GM19238 (cell line): ENCODE data around the gene SHCBP1L.

Source experiments
- DNase-seq: peaks from one replicate; pipeline ENCODE4 v3.0.0; 2011; ENCODE audit warnings: low spot score; ENCODE audit not compliant: insufficient read length

SHCBP1L gene

GRCh38 chr1:182952677-182953444 is at the start of gene SHCBP1L:
SHCBP1L (minus strand) TSS chr1:182953166; CDS start chr1:182953133, 33 bp downstream.
- no peak for DNase-seq

GRCh38 chr1:183002267-183002666 is 49.3 kb upstream of the SHCBP1L start:
- DNase-seq: no peak

- DNase-seq: no peak
Observed at GRCh38 chr1:183000167-183000962, 47.4 kb upstream of the SHCBP1L start.

- DNase-seq: no peak
Observed at GRCh38 chr1:182998482-182998881, 45.5 kb upstream of the SHCBP1L start.

GRCh38 chr1:182996816-182997215 is 43.9 kb upstream of the SHCBP1L start:
- no peak for DNase-seq

GRCh38 chr1:182995894-182996293 is 42.9 kb upstream of the SHCBP1L start:
- no peak for DNase-seq

GRCh38 chr1:182993746-182994145 is 40.8 kb upstream of the SHCBP1L start:
- DNase-seq: no peak

GRCh38 chr1:182990413-182991144 is 37.6 kb upstream of the SHCBP1L start:
- DNase-seq: no peak

GRCh38 chr1:182985876-182986275 is 32.9 kb upstream of the SHCBP1L start:
- no peak for DNase-seq

GRCh38 chr1:182984621-182985020 is 31.7 kb upstream of the SHCBP1L start:
- no peak for DNase-seq

- DNase-seq: no peak
Observed at GRCh38 chr1:182984138-182984537, 31.2 kb upstream of the SHCBP1L start.

- no peak for DNase-seq
Observed at GRCh38 chr1:182978151-182978853, 25.3 kb upstream of the SHCBP1L start.

GRCh38 chr1:182977480-182977879 is 24.5 kb upstream of the SHCBP1L start:
- DNase-seq: no peak

- no peak for DNase-seq
Observed at GRCh38 chr1:182974506-182975191, 21.7 kb upstream of the SHCBP1L start.

GRCh38 chr1:182972829-182973228 is 19.9 kb upstream of the SHCBP1L start:
- DNase-seq: no peak

- no peak for DNase-seq
Observed at GRCh38 chr1:182972231-182972630, 19.3 kb upstream of the SHCBP1L start.

- no peak for DNase-seq
Observed at GRCh38 chr1:182971219-182971618, 18.3 kb upstream of the SHCBP1L start.

- no peak for DNase-seq
Observed at GRCh38 chr1:182968836-182969734, 16.1 kb upstream of the SHCBP1L start.

- DNase-seq: no peak
Observed at GRCh38 chr1:182968151-182968741, 15.3 kb upstream of the SHCBP1L start.
